ENCODE results near the gene NTM.
"Not testable (repeated sequence)": the region's sequence is repeated elsewhere in the genome, so short reads cannot be mapped to it uniquely, and the experiment has no call there.

The NTM gene

GRCh38 chr11:131910178-131910522, 539.7 kb downstream of the NTM start:
- H3K79me2 ChIP-seq (ENCODE audit: control insufficient read depth, low read length) = no peaks in the 10 kb centered on the region
- no peaks in the 10 kb centered on the region for H3K9me2 ChIP-seq (replicated peaks; ENCODE audit: control insufficient read depth, low read length)
- H4K20me1 ChIP-seq (ENCODE audit: control insufficient read depth, insufficient read depth, low read depth, low read length) = no peaks in the 10 kb centered on the region
- no peak overlapping the region for H3K27ac ChIP-seq (ENCODE audit: low read depth, low read length)
- no peaks in the 10 kb centered on the region for H3K9me3 ChIP-seq (ENCODE audit: control insufficient read depth, insufficient read depth, low read length)
- TF ChIP-seq EZH2phosphoT487 (IDR thresholded peaks at IDR 0.05; ENCODE audit: borderline replicate concordance, low read length) (no peak), CTCF (IDR thresholded peaks at IDR 0.05; ENCODE audit: low read depth, low read length, poor library complexity, severe bottlenecking) (no peak)
- no peaks in the 10 kb centered on the region for H3K4me1 ChIP-seq (ENCODE audit: control insufficient read depth, low read length)
- H3K27me3 ChIP-seq (ENCODE audit: control insufficient read depth, low read length) = no peaks in the 10 kb centered on the region
- no peaks in the 10 kb centered on the region for H3K36me3 ChIP-seq (ENCODE audit: control insufficient read depth, low read length)
- no peak overlapping the region for H3K4me2 ChIP-seq (ENCODE audit: low read length)
- H3K4me3 ChIP-seq (ENCODE audit: low read length) = no peak overlapping the region
- H3F3A ChIP-seq (ENCODE audit: control insufficient read depth, insufficient read depth) = no peaks in the 10 kb centered on the region

GRCh38 chr11:131910523-131911387, 540.3 kb downstream of the NTM start:
- H3K4me3 ChIP-seq (ENCODE audit: low read length) = no peak overlapping the region
- no peaks in the 10 kb centered on the region for H3K4me1 ChIP-seq (ENCODE audit: control insufficient read depth, low read length)
- no peak overlapping the region for H3K27ac ChIP-seq (ENCODE audit: low read depth, low read length)
- no peak for TF ChIP-seq CTCF (IDR thresholded peaks at IDR 0.05; ENCODE audit: low read depth, low read length, poor library complexity, severe bottlenecking)
- no peak for TF ChIP-seq EZH2phosphoT487 (IDR thresholded peaks at IDR 0.05; ENCODE audit: borderline replicate concordance, low read length)
- H3K79me2 ChIP-seq (ENCODE audit: control insufficient read depth, low read length) = no peaks in the 10 kb centered on the region
- H3K4me2 ChIP-seq (ENCODE audit: low read length) = no peak overlapping the region
- H4K20me1 ChIP-seq (ENCODE audit: control insufficient read depth, insufficient read depth, low read depth, low read length) = no peaks in the 10 kb centered on the region
- H3K9me3 ChIP-seq (ENCODE audit: control insufficient read depth, insufficient read depth, low read length) = no peaks in the 10 kb centered on the region
- H3K27me3 ChIP-seq (ENCODE audit: control insufficient read depth, low read length) = no peaks in the 10 kb centered on the region
- no peaks in the 10 kb centered on the region for H3K36me3 ChIP-seq (ENCODE audit: control insufficient read depth, low read length)
- H3F3A ChIP-seq (ENCODE audit: control insufficient read depth, insufficient read depth) = no peaks in the 10 kb centered on the region
- H3K9me2 ChIP-seq (replicated peaks; ENCODE audit: control insufficient read depth, low read length) = no peaks in the 10 kb centered on the region

- H3K27ac ChIP-seq (ENCODE audit: low read depth, low read length); H3K9me3 ChIP-seq (ENCODE audit: control insufficient read depth, insufficient read depth, low read length); H3K27me3 ChIP-seq (ENCODE audit: control insufficient read depth, low read length); H4K20me1 ChIP-seq (ENCODE audit: control insufficient read depth, insufficient read depth, low read depth, low read length); H3K4me1 ChIP-seq (ENCODE audit: control insufficient read depth, low read length); H3F3A ChIP-seq (ENCODE audit: control insufficient read depth, insufficient read depth); H3K4me3 ChIP-seq (ENCODE audit: low read length); H3K9me2 ChIP-seq (replicated peaks; ENCODE audit: control insufficient read depth, low read length); H3K79me2 ChIP-seq (ENCODE audit: control insufficient read depth, low read length); H3K36me3 ChIP-seq (ENCODE audit: control insufficient read depth, low read length); H3K4me2 ChIP-seq (ENCODE audit: low read length): not testable (repeated sequence)
Observed at GRCh38 chr11:131911388-131912032, 541.1 kb downstream of the NTM start.

- H3K4me1 ChIP-seq (ENCODE audit: control insufficient read depth, low read length) = no peaks in the 10 kb centered on the region
- no peak overlapping the region for H3K4me2 ChIP-seq (ENCODE audit: low read length)
- H3K79me2 ChIP-seq (ENCODE audit: control insufficient read depth, low read length) = no peaks in the 10 kb centered on the region
- no peaks in the 10 kb centered on the region for H3K9me2 ChIP-seq (replicated peaks; ENCODE audit: control insufficient read depth, low read length)
- H4K20me1 ChIP-seq (ENCODE audit: control insufficient read depth, insufficient read depth, low read depth, low read length) = no peaks in the 10 kb centered on the region
- no peaks in the 10 kb centered on the region for H3K9me3 ChIP-seq (ENCODE audit: control insufficient read depth, insufficient read depth, low read length)
- no peaks in the 10 kb centered on the region for H3K27me3 ChIP-seq (ENCODE audit: control insufficient read depth, low read length)
- no peaks in the 10 kb centered on the region for H3K36me3 ChIP-seq (ENCODE audit: control insufficient read depth, low read length)
- H3K4me3 ChIP-seq (ENCODE audit: low read length) = no peak overlapping the region
- no peak overlapping the region for H3K27ac ChIP-seq (ENCODE audit: low read depth, low read length)
- H3F3A ChIP-seq (ENCODE audit: control insufficient read depth, insufficient read depth) = no peaks in the 10 kb centered on the region
- TF ChIP-seq CTCF (IDR thresholded peaks at IDR 0.05; ENCODE audit: low read depth, low read length, poor library complexity, severe bottlenecking) (no peak), EZH2phosphoT487 (IDR thresholded peaks at IDR 0.05; ENCODE audit: borderline replicate concordance, low read length) (no peak)
Observed at GRCh38 chr11:131912134-131912533, 541.7 kb downstream of the NTM start.
